HepG2 (cell line): Measurements from ENCODE around the gene TIMM9. TPM values are rescaled to one million over a fixed set of nuclear protein-coding genes. Genes with fewer than 3 reads are reported as not detected.

Experiments used
- ESRRA ChIP-seq: sonication (generic); formaldehyde crosslinking; IDR thresholded peaks from 2 replicates; pipeline ENCODE4 v1.5.1; 2020; ENCODE audit warnings: mild to moderate bottlenecking, low read depth, missing genetic modification reagents
- GTF3A ChIP-seq: sonication (generic); formaldehyde crosslinking; conservative IDR thresholded peaks from 2 replicates; pipeline ENCODE4 v1.4.0; 2020; ENCODE audit warnings: mild to moderate bottlenecking, missing genetic modification reagents
- HDAC6 ChIP-seq: fragments of 200-600 bp; sonication (generic); IDR thresholded peaks from 2 replicates; pipeline ENCODE4 v1.7.0; 2017; ENCODE audit warnings: mild to moderate bottlenecking, antibody characterized with exemption, low read length, low read depth
- KAT7 ChIP-seq: IDR thresholded peaks from 2 replicates; pipeline ENCODE4 v1.6.1; 2018; ENCODE audit warnings: borderline replicate concordance, missing compliant biosample characterization
- KLF6 ChIP-seq: IDR thresholded peaks from 2 replicates; pipeline ENCODE4 v1.8.0; 2016; ENCODE audit warnings: missing biosample characterization, missing genetic modification reagents
- MIER3 ChIP-seq: IDR thresholded peaks from 2 replicates; pipeline ENCODE4 v1.6.1; 2016; ENCODE audit warnings: missing compliant biosample characterization, borderline replicate concordance
- NONO ChIP-seq, 2 experiments: fragments of 450-650 bp in 1 of 2; sonication (generic) in 1 of 2; formaldehyde crosslinking in 1 of 2; IDR thresholded peaks in 1 of 2; conservative IDR thresholded peaks in 1 of 2; 2 replicates each; pipeline versions ENCODE4 v1.6.1 to v1.8.0; 2017 to 2022; ENCODE audit warnings: mild to moderate bottlenecking in 1 of 2, missing genetic modification reagents in 1 of 2, moderate library complexity in 1 of 2
- NR2F1 ChIP-seq, 2 experiments: fragments of 450-650 bp in 1 of 2; formaldehyde crosslinking in 1 of 2; IDR thresholded peaks; 2 replicates each; pipeline versions ENCODE4 v1.5.0 to v1.6.1; 2016 to 2020; ENCODE audit warnings: mild to moderate bottlenecking in 1 of 2, missing compliant biosample characterization in 1 of 2, missing genetic modification reagents in 1 of 2, moderate library complexity in 1 of 2
- THAP11 ChIP-seq: IDR thresholded peaks from 2 replicates; pipeline ENCODE4 v1.6.1; 2016; ENCODE audit warnings: missing biosample characterization, missing genetic modification reagents
- U2AF2 ChIP-seq: fragments of 200-400 bp; formaldehyde crosslinking; IDR thresholded peaks from 2 replicates; pipeline ENCODE4 v1.6.1; 2017; ENCODE audit warnings: low read depth, mild to moderate bottlenecking, low read length
- ZBTB38 ChIP-seq: sonication (generic); formaldehyde crosslinking; IDR thresholded peaks from 2 replicates; pipeline ENCODE4 v1.5.1; 2020; ENCODE audit warnings: mild to moderate bottlenecking, missing genetic modification reagents
- ZNF382 ChIP-seq: sonication (generic); formaldehyde crosslinking; IDR thresholded peaks from 2 replicates; pipeline ENCODE4 v1.5.0; 2020; ENCODE audit warnings: missing genetic modification reagents, mild to moderate bottlenecking, borderline replicate concordance
- ZNF788 ChIP-seq: sonication (generic); formaldehyde crosslinking; IDR thresholded peaks from 2 replicates; pipeline ENCODE4 v1.5.0; 2020; ENCODE audit warnings: mild to moderate bottlenecking, missing genetic modification reagents, borderline replicate concordance
- ZSCAN25 ChIP-seq: sonication (generic); formaldehyde crosslinking; IDR thresholded peaks from 2 replicates; pipeline ENCODE4 v1.8.0; 2022; ENCODE audit warnings: mild to moderate bottlenecking, missing genetic modification reagents
- polyA plus RNA-seq, 8 experiments: library from polyadenylated mRNA; depleted of rRNA in 3 of 8; stranded (reverse) in 7 of 8; unstranded in 1 of 8; fragments of >200 nt; fragmentation: Illumina TruSeq in 4 of 8; extraction: Trizol in 4 of 8; gene quantifications; 2 replicates each; pipeline versions ENCODE4 v1.2.1 to v1.2.3, GENCODE V29; 2011 to 2016; ENCODE audit warnings: low read depth in 4 of 8, missing spikeins in 1 of 8, mixed read lengths in 1 of 8; ENCODE audit not compliant: insufficient read depth in 1 of 8
- total RNA-seq, 5 experiments: library from RNA; depleted of rRNA; stranded (reverse); fragments of >200 nt; fragmentation: Illumina TruSeq; extraction: Trizol; gene quantifications; 2 replicates each; pipeline ENCODE4 v1.2.3, GENCODE V29; 2016; ENCODE audit warnings: low read depth in 1 of 5
- TF ChIP-seq, protein P1 (sequence below): sonication (generic); formaldehyde crosslinking; IDR thresholded peaks from 2 replicates; pipeline ENCODE4 v1.8.1; 2023; ENCODE audit warnings: mild to moderate bottlenecking, inconsistent platforms, moderate library complexity, missing genetic modification reagents, borderline replicate concordance
- TF ChIP-seq, protein P2 (sequence below): sonication (generic); formaldehyde crosslinking; conservative IDR thresholded peaks from 2 replicates; pipeline ENCODE4 v1.8.0; 2022; ENCODE audit warnings: missing genetic modification reagents
- TF ChIP-seq, protein P3 (sequence below): IDR thresholded peaks from 2 replicates; pipeline ENCODE4 v1.6.1; 2016; ENCODE audit warnings: low read depth, borderline replicate concordance
- TF ChIP-seq, protein P4 (sequence below): sonication (generic); formaldehyde crosslinking; IDR thresholded peaks from 2 replicates; pipeline ENCODE4 v1.5.0; 2020; ENCODE audit warnings: mild to moderate bottlenecking, missing genetic modification reagents, borderline replicate concordance

The TIMM9 gene
- total and polyA plus RNA-seq, 2 of the 13 experiments (the other 11 are each of a cell fraction or from before 2014, with no cell fraction given): 30.5 to 42.5 TPM

DNA sequence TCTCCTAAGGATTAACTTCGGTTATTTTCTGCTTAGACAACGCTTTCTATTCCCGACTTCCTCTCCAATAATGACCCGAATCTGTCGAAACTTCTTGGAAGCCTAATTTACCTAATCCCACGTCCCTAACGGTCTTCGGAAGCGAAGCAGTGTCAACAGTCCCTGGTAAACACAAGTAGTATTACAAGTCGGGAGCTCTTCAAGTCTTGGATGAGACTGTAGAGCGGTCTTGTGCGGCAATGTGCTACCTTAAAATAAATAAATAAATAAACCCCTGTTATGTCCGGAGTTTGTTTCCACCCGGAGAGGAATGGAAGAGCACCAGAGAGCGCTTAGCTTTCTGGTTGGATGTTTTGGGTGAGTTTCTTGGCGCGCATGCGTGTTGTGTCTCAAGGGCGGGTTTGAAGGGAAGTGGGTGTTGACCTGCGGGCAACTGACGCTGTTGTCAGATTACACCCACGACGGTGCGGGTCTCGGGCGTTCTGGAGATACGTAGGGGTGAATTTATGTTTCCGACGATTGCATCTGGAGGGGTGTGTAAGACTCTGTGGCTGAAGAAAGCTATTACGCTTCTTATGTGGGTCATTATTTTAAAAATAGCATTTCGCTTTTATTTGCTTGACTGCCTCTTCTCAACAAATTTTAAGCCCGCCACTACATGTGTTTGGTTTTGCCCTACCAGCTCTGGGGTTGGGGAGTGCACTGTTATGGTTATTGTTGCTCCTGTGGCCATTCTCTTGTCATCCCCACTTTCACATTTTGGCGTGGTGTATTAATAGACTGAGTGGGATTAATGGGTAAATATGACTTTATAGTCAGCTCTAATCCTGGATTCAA lies at the start of gene TIMM9, which contains the start of gene KIAA0586 (continued):
- TF ChIP-seq, protein P1, sequence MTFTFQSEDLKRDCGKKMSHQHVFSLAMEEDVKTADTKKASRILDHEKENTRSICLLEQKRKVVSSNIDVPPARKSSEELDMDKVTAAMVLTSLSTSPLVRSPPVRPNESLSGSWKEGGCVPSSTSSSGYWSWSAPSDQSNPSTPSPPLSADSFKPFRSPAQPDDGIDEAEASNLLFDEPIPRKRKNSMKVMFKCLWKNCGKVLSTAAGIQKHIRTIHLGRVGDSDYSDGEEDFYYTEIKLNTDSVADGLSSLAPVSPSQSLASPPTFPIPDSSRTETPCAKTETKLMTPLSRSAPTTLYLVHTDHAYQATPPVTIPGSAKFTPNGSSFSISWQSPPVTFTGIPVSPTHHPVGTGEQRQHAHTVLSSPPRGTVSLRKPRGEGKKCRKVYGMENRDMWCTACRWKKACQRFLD (CRISPR knock-in tag): no peak; the same call in 1 of the 2 replicates
- TF ChIP-seq THAP11 (CRISPR knock-in tag): peak; percentile 92
- no peak for TF ChIP-seq ZBTB38 (CRISPR knock-in tag)
- no peak for TF ChIP-seq NONO (IDR thresholded peaks at IDR 0.05)
- TF ChIP-seq NONO (CRISPR knock-in tag; conservative IDR thresholded peaks at IDR 0.05): peak; percentile 32; the same call in 1 of the 2 replicates
- peak; percentile 80; the same call in 1 of the 2 replicates for TF ChIP-seq HDAC6
- TF ChIP-seq, protein P2, sequence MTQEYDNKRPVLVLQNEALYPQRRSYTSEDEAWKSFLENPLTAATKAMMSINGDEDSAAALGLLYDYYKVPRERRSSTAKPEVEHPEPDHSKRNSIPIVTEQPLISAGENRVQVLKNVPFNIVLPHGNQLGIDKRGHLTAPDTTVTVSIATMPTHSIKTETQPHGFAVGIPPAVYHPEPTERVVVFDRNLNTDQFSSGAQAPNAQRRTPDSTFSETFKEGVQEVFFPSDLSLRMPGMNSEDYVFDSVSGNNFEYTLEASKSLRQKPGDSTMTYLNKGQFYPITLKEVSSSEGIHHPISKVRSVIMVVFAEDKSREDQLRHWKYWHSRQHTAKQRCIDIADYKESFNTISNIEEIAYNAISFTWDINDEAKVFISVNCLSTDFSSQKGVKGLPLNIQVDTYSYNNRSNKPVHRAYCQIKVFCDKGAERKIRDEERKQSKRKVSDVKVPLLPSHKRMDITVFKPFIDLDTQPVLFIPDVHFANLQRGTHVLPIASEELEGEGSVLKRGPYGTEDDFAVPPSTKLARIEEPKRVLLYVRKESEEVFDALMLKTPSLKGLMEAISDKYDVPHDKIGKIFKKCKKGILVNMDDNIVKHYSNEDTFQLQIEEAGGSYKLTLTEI (CRISPR knock-in tag): no peak
- peak; percentile 30; the same call in 1 of the 2 replicates for TF ChIP-seq MIER3 (CRISPR knock-in tag)
- no peak for TF ChIP-seq KAT7
- TF ChIP-seq NR2F1 (CRISPR knock-in tag; IDR thresholded peaks at IDR 0.05): peak; percentile 9 to 28; a peak in 1 of 4 replicates
- TF ChIP-seq ZNF788 (CRISPR knock-in tag): peak; percentile 33; the same call in 1 of the 2 replicates
- no peak for TF ChIP-seq ZNF382 (CRISPR knock-in tag)
- TF ChIP-seq ZSCAN25: peak; percentile 56; the same call in 1 of the 2 replicates
- TF ChIP-seq U2AF2: no peak
- 0 out of 2 replicates have a peak, but pooled peaks have one; percentile 10 for TF ChIP-seq KLF6 (CRISPR knock-in tag)
- TF ChIP-seq, protein P3, sequence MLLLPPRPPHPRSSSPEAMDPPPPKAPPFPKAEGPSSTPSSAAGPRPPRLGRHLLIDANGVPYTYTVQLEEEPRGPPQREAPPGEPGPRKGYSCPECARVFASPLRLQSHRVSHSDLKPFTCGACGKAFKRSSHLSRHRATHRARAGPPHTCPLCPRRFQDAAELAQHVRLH (CRISPR knock-in tag): peak; percentile 92
- TF ChIP-seq, protein P4, sequence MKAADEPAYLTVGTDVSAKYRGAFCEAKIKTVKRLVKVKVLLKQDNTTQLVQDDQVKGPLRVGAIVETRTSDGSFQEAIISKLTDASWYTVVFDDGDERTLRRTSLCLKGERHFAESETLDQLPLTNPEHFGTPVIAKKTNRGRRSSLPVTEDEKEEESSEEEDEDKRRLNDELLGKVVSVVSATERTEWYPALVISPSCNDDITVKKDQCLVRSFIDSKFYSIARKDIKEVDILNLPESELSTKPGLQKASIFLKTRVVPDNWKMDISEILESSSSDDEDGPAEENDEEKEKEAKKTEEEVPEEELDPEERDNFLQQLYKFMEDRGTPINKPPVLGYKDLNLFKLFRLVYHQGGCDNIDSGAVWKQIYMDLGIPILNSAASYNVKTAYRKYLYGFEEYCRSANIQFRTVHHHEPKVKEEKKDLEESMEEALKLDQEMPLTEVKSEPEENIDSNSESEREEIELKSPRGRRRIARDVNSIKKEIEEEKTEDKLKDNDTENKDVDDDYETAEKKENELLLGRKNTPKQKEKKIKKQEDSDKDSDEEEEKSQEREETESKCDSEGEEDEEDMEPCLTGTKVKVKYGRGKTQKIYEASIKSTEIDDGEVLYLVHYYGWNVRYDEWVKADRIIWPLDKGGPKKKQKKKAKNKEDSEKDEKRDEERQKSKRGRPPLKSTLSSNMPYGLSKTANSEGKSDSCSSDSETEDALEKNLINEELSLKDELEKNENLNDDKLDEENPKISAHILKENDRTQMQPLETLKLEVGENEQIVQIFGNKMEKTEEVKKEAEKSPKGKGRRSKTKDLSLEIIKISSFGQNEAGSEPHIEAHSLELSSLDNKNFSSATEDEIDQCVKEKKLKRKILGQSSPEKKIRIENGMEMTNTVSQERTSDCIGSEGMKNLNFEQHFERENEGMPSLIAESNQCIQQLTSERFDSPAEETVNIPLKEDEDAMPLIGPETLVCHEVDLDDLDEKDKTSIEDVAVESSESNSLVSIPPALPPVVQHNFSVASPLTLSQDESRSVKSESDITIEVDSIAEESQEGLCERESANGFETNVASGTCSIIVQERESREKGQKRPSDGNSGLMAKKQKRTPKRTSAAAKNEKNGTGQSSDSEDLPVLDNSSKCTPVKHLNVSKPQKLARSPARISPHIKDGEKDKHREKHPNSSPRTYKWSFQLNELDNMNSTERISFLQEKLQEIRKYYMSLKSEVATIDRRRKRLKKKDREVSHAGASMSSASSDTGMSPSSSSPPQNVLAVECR (CRISPR knock-in tag): peak; percentile 80
- no peak for TF ChIP-seq ESRRA (CRISPR knock-in tag)
- TF ChIP-seq GTF3A (CRISPR knock-in tag): 0 out of 2 replicates have a peak, but pooled peaks have one; percentile 23
